ENCODE measurements around the gene ANXA1. TPM values are rescaled to one million over a fixed set of nuclear protein-coding genes. Genes with fewer than 3 reads are reported as not detected.

ANXA1 gene
- total RNA-seq, 6 experiments from 2014 or later, result 3.2 to 16.8 (median 12.5) TPM

DNA sequence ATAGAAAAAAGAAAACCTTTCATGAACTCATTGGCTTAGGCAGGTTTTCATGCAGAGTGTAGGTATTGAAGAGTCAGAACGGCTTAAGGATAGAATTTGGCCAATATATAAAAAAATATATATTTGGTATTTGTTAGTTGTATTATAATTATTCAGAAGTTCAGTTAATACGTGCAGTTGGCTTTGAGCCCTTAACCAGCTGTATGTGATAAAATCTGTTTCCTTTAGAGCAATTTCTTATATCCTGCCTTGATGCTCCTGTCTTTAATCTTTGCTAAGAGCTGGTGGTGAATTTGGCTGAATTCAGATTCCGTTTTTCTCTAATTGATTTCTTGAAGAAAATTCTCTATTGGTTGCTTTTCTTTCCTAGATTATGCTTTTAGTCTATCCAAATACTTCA is 3.7 kb downstream of the ANXA1 start:
- ATAC-seq (no peak), DNase-seq (no peak)
- Histone ChIP-seq H3K9me3 (no peaks in the 10 kb centered on the region), H3K4me1 (no peaks in the 10 kb centered on the region), H3K36me3 (no peaks in the 10 kb centered on the region), H3K27ac (no peak overlapping the region), H3K4me3 (no peak overlapping the region), H3K27me3 (no peaks in the 10 kb centered on the region)
- TF ChIP-seq POLR2A (IDR thresholded peaks at IDR 0.05), result no peak
- TF ChIP-seq, protein P1, sequence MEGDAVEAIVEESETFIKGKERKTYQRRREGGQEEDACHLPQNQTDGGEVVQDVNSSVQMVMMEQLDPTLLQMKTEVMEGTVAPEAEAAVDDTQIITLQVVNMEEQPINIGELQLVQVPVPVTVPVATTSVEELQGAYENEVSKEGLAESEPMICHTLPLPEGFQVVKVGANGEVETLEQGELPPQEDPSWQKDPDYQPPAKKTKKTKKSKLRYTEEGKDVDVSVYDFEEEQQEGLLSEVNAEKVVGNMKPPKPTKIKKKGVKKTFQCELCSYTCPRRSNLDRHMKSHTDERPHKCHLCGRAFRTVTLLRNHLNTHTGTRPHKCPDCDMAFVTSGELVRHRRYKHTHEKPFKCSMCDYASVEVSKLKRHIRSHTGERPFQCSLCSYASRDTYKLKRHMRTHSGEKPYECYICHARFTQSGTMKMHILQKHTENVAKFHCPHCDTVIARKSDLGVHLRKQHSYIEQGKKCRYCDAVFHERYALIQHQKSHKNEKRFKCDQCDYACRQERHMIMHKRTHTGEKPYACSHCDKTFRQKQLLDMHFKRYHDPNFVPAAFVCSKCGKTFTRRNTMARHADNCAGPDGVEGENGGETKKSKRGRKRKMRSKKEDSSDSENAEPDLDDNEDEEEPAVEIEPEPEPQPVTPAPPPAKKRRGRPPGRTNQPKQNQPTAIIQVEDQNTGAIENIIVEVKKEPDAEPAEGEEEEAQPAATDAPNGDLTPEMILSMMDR (IDR thresholded peaks at IDR 0.05), result no peak
- 26% methylated on average over 3 of the region's 3 CpGs for WGBS (ENCODE audit: insufficient coverage, low coverage, low lambda C conversion rate, missing lambda C conversion rate)
- intact Hi-C loops (cut with DNase I), result no loop called here

DNA sequence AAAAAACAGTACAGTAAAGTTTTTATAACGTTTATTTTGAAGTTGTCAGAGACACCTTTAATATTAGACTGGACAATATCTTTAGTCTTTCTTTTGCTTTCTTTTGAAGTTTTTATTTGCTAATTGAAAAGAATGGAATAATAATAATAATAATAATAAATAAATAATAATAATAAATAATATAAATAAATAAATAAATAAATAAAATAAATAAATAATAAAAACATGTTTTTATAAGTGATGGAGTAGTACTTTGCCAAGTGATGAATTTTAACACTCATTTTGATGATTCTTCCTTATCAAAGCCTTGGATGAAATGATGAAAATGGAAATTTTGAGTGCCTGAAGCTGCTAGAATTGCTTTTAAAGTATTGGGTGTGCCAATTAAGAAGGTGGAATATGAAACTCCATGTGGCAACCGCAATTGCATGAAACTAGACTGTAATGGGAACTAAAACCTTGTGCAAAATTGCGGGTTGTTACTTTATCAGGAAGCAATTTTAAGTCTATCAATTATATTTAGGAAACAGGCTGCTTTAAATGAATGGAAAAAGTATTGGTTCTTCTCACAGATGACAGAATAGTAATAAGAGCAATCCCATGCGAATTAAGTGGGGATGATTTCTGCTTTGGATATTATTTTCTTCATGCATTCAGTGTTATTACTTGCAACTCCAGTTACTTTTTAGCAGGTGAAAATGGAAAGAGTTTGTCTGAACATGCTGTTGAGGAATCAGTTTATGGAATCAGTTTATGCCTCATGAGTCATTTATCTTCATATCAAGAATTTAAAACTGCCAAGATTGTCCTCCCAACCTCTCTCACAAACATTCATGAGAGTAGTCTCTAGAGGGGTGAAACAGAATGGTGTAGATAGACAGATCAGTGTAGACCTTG is 4.6 kb downstream of the ANXA1 start:
- Histone ChIP-seq H3K36me3 (no peaks in the 10 kb centered on the region), H3K27me3 (no peaks in the 10 kb centered on the region), H3K4me1 (no peaks in the 10 kb centered on the region), H3K4me3 (no peak overlapping the region), H3K9me3 (no peaks in the 10 kb centered on the region), H3K27ac (no peak overlapping the region)
- intact Hi-C loops (cut with DNase I), result no loop called here
- no peak for DNase-seq
- TF ChIP-seq POLR2A (IDR thresholded peaks at IDR 0.05), result no peak
- TF ChIP-seq, protein P1 (IDR thresholded peaks at IDR 0.05), result no peak
- no peak for ATAC-seq
- WGBS (ENCODE audit: insufficient coverage, low coverage, low lambda C conversion rate, missing lambda C conversion rate), result 38% methylated on average over 4 of the region's 4 CpGs

DNA sequence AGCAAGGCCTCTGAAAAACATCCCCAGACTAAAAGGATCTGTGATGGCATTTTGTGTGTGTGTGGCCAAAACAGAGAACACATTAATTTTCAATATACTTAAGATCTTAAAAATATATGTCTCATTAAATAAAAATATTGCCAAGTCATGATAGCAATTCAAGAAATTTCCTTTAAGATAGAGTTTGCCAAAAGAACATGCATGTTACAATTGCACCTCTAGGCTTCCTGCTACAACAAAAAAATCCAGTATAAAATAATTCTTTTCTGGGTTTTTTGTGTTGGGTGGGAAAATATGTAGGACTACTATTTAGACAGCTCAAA is 5.2 kb downstream of the ANXA1 start:
- Histone ChIP-seq H3K9me3 (no peaks in the 10 kb centered on the region), H3K27ac (no peak overlapping the region), H3K4me3 (no peak overlapping the region), H3K4me1 (no peaks in the 10 kb centered on the region), H3K27me3 (no peaks in the 10 kb centered on the region), H3K36me3 (no peaks in the 10 kb centered on the region)
- TF ChIP-seq, protein P1 (IDR thresholded peaks at IDR 0.05), result no peak
- TF ChIP-seq POLR2A (IDR thresholded peaks at IDR 0.05), result no peak
- intact Hi-C loops (cut with DNase I), result no loop called here
- ATAC-seq (no peak), DNase-seq (no peak)

DNA sequence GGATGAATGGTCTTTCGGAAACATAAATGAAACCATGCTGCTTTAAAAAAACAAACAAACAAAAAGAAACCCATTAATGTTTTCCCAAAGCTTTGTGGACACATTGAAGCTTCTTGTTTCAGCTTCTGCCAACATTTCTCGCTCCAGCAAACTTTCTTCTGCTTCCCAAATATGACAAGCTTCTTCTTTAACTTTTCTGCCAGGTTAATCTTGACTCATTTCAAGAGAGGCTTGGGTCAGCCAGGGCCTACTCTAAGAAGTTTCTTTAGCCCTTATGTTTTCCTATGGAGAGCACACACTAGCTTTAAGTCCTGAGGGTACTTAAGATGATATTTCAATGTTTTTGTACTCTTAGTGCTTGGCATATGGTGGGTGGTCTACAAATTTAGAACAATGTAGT is 6.1 kb downstream of the ANXA1 start:
- ATAC-seq, result no peak
- TF ChIP-seq, protein P1 (IDR thresholded peaks at IDR 0.05), result no peak
- TF ChIP-seq POLR2A (IDR thresholded peaks at IDR 0.05), result no peak
- no peak overlapping the region for H3K4me3 ChIP-seq
- WGBS (ENCODE audit: insufficient coverage, low coverage, low lambda C conversion rate, missing lambda C conversion rate), result 59% methylated on average over 2 of the region's 2 CpGs
- no peak overlapping the region for H3K27ac ChIP-seq
- no peaks in the 10 kb centered on the region for H3K27me3 ChIP-seq
- DNase-seq, result no peak
- no peaks in the 10 kb centered on the region for H3K9me3 ChIP-seq
- H3K4me1 ChIP-seq, result no peaks in the 10 kb centered on the region
- intact Hi-C loops (cut with DNase I), result no loop called here
- H3K36me3 ChIP-seq, result no peaks in the 10 kb centered on the region

All from right lobe of liver (tissue), 6 donors.